ENCODE data around the gene CCR5. TPM values are rescaled to one million over a fixed set of nuclear protein-coding genes. Genes with fewer than 3 reads are reported as not detected.

Gene CCR5
- polyA plus RNA-seq, 3 donors, result 1.2 to 3.6 (median 3.1) TPM

- Histone ChIP-seq H3K36me3 (replicated peaks in 1 of 2; ENCODE audit: control insufficient read depth in 1 of 2, insufficient read depth in 2 of 2, low read length in 2 of 2) (no peaks in the 10 kb centered on the region), H2AFZ (ENCODE audit: insufficient read depth, low read depth, low read length, poor library complexity, severe bottlenecking) (no peak overlapping the region), H3K9ac (ENCODE audit: insufficient read depth, low read length, poor library complexity, severe bottlenecking) (no peak overlapping the region), H3K79me2 (ENCODE audit: insufficient read depth, low read length) (no peaks in the 10 kb centered on the region), H3K4me2 (replicated peaks; ENCODE audit: extremely low read depth, low read length, poor library complexity, severe bottlenecking) (no peak overlapping the region), H3K27ac (ENCODE audit: low read depth in 1 of 2, low read length in 2 of 2) (no peak overlapping the region), H4K20me1 (ENCODE audit: insufficient read depth, low read length) (no peaks in the 10 kb centered on the region), H3K4me3 (replicated peaks in 1 of 3; ENCODE audit: low read depth in 2 of 3, low read length in 3 of 3) (no peak overlapping the region), H3K27me3 (ENCODE audit: control insufficient read depth in 2 of 2, insufficient read depth in 2 of 2, low read length in 2 of 2) (no peaks in the 10 kb centered on the region), H3K9me3 (replicated peaks in 1 of 2; ENCODE audit: control insufficient read depth in 1 of 2, insufficient read depth in 1 of 2, low read length in 2 of 2) (no peaks in the 10 kb centered on the region), H3K4me1 (ENCODE audit: control insufficient read depth in 1 of 2, insufficient read depth in 2 of 2, low read length in 2 of 2) (peaks cover 32 to 37% of the 10 kb centered on the region in 2 donors)
- TF ChIP-seq CTCF (IDR thresholded peaks at IDR 0.05), result no peak
- Mint-ChIP-seq H3K9me3 (peaks cover 0 to under 1% (median 0%) of the 10 kb centered on the region in 7 donors), H3K27me3 (ENCODE audit: low read depth in 3 of 3) (peaks cover 0 to 2% (median 0%) of the 10 kb centered on the region in 3 donors), H3K36me3 (no peaks in the 10 kb centered on the region), H3K27ac (no peak overlapping the region), H3K4me1 (peaks cover 39% of the 10 kb centered on the region), H3K4me3 (no peak overlapping the region)
- WGBS (ENCODE audit: insufficient coverage), result no CpG with 5 or more reads among the region's 3 CpGs
- DNase-seq, result no peak
- intact Hi-C loops (cut with micrococcal nuclease), result loop anchor here in 1 of 2 donors (5.0 kb wide), 1 partner anchor 61 kb away; no protein-coding TSS in a partner anchor
Measured at GRCh38 chr3:46381625-46382024, 10.9 kb downstream of the CCR5 start.

- peak overlapping the region; percentile 46 for H2AFZ ChIP-seq (ENCODE audit: insufficient read depth, low read depth, low read length, poor library complexity, severe bottlenecking)
Measured at GRCh38 chr3:46383211-46383950, 12.6 kb downstream of the CCR5 start.

More at GRCh38 chr3:46383211-46383950, 12.6 kb downstream of the CCR5 start:
- Histone ChIP-seq H3K4me1 (ENCODE audit: control insufficient read depth in 1 of 2, insufficient read depth in 2 of 2, low read length in 2 of 2) (peaks cover 31 to 35% of the 10 kb centered on the region in 2 donors), H3K9me3 (replicated peaks in 1 of 2; ENCODE audit: control insufficient read depth in 1 of 2, insufficient read depth in 1 of 2, low read length in 2 of 2) (peaks cover 0 to 9% of the 10 kb centered on the region in 2 donors), H3K27ac (ENCODE audit: low read depth in 1 of 2, low read length in 2 of 2) (no peak overlapping the region), H3K79me2 (ENCODE audit: insufficient read depth, low read length) (no peaks in the 10 kb centered on the region), H3K4me3 (replicated peaks in 1 of 3; ENCODE audit: low read depth in 2 of 3, low read length in 3 of 3) (no peak overlapping the region), H3K9ac (ENCODE audit: insufficient read depth, low read length, poor library complexity, severe bottlenecking) (no peak overlapping the region), H3K27me3 (ENCODE audit: control insufficient read depth in 2 of 2, insufficient read depth in 2 of 2, low read length in 2 of 2) (no peaks in the 10 kb centered on the region), H4K20me1 (ENCODE audit: insufficient read depth, low read length) (no peaks in the 10 kb centered on the region), H3K4me2 (replicated peaks; ENCODE audit: extremely low read depth, low read length, poor library complexity, severe bottlenecking) (no peak overlapping the region), H3K36me3 (replicated peaks in 1 of 2; ENCODE audit: control insufficient read depth in 1 of 2, insufficient read depth in 2 of 2, low read length in 2 of 2) (no peaks in the 10 kb centered on the region)
- 20% methylated on average over 1 of the region's 6 CpGs for WGBS (ENCODE audit: insufficient coverage)
- Mint-ChIP-seq H3K27me3 (ENCODE audit: low read depth in 3 of 3) (no peaks in the 10 kb centered on the region), H3K4me1 (peaks cover 37% of the 10 kb centered on the region), H3K9me3 (peaks cover 0 to 2% (median 0%) of the 10 kb centered on the region in 7 donors), H3K27ac (peak overlapping the region in 1 of 7 donors; percentile 37), H3K4me3 (no peak overlapping the region), H3K36me3 (no peaks in the 10 kb centered on the region)
- intact Hi-C loops (cut with micrococcal nuclease), result loop anchor here in 1 of 2 donors (5.0 kb wide), 1 partner anchor 59 kb away; no protein-coding TSS in a partner anchor
- DNase-seq, result no peak
- TF ChIP-seq CTCF (IDR thresholded peaks at IDR 0.05), result no peak

All from CD14-positive monocyte (primary cell).